IPS-18a (cell line): ENCODE data around the gene PRCC.
"Not testable (repeated sequence)": the region's sequence is repeated elsewhere in the genome, so short reads cannot be mapped to it uniquely, and the experiment has no call there.

ENCODE experiments used
- H3K27ac ChIP-seq: one replicate; pipeline ENCODE4 v1.5.1; 2013; ENCODE audit warnings: low read length
- H3K27me3 ChIP-seq: one replicate; pipeline ENCODE4 v1.6.1; 2013; ENCODE audit warnings: mild to moderate bottlenecking, low read length; ENCODE audit not compliant: control insufficient read depth, insufficient read depth
- H3K36me3 ChIP-seq: one replicate; pipeline ENCODE4 v1.6.1; 2013; ENCODE audit warnings: low read depth, low read length; ENCODE audit not compliant: control insufficient read depth
- H3K4me1 ChIP-seq: one replicate; pipeline ENCODE4 v1.6.1; 2013; ENCODE audit warnings: low read depth, low read length; ENCODE audit not compliant: control insufficient read depth
- H3K4me3 ChIP-seq: one replicate; pipeline ENCODE4 v1.5.1; 2013; ENCODE audit warnings: low read length
- H3K9ac ChIP-seq: one replicate; pipeline ENCODE4 v1.6.1; 2013; ENCODE audit warnings: mild to moderate bottlenecking, low read length, moderate library complexity
- H3K9me3 ChIP-seq: one replicate; pipeline ENCODE4 v1.6.1; 2013; ENCODE audit warnings: low read depth, low read length; ENCODE audit not compliant: control insufficient read depth

The PRCC gene

DNA sequence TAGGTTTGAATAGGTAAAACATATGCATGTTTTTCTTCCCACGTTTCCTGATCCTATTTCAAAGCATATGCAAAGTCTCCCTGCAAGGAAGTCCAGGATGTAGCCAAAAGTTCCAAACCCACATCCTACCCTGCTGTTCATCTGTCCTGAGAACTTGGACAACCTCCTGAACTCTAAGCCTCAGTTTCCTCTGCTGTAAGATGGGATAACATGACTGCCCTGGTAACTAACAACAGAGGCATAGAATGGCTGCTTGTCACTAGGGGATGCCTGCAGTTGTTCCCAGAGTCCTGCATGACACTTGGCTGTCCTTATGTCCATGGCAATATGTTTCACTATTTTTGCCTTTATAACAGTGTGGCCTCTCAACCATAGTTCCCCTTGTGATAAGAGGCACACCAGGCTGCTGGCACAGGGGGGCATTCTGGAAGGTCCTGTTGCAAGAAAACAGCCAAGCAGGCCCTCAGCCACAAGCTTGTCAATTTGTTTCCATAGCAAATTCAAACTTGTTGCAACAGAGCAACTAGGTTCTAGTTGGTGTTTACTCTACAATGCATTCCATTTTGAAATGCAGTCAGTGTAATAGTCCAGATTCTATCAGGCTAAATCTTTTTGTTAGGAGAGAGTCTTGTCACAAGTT is 14.4 kb upstream of the PRCC start:
- H3K27ac ChIP-seq, result no peak overlapping the region
- peak overlapping the region; percentile 99 for H3K9ac ChIP-seq
- H3K36me3 ChIP-seq, result no peaks in the 10 kb centered on the region
- H3K4me1 ChIP-seq, result peaks cover 33% of the 10 kb centered on the region
- no peaks in the 10 kb centered on the region for H3K9me3 ChIP-seq
- no peaks in the 10 kb centered on the region for H3K27me3 ChIP-seq
- peak overlapping the region; percentile 100 for H3K4me3 ChIP-seq

DNA sequence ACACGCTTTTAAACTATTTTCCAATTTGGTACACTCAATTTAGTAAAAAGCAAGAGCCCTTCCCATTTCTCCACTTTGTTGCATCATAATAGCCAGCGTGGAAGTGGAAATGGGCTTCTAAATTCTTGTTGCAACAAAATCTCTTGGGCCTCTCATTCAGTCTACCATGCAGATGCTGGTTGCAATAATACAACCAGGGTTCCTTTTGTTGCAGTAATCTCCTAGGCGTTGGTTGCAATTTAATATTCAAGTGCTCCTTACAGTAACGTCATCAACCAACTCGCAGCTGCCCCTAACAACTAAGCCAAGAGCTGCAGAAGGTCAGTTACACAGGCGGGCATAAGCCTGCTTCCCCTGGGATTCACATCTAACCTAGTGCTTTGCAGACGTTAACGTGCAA is 13.1 kb upstream of the PRCC start:
- peaks cover 21% of the 10 kb centered on the region for H3K4me1 ChIP-seq
- H3K27me3 ChIP-seq, result no peaks in the 10 kb centered on the region
- H3K9me3 ChIP-seq, result no peaks in the 10 kb centered on the region
- no peak overlapping the region for H3K27ac ChIP-seq
- no peak overlapping the region for H3K4me3 ChIP-seq
- H3K36me3 ChIP-seq, result no peaks in the 10 kb centered on the region
- no peak overlapping the region for H3K9ac ChIP-seq

DNA sequence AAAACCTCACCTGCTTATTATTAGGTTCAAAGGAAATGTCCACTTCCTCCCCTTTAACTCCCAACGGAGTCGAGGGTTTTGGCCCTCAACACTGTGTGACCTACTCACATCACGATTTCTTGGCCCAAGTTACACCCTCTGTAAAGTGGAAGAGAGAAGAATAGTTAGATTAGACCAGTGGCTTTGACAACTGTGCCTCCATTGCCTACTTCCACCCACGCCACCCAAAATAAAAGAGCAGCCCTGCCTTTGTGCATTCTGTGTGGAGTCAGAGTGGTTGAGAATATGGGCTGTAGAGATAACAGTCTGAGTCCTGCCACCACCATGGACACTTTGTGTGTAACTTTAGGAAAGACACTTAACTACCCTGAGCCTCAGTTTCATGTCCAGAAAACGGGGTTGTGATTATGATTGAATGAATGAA is 11.8 kb upstream of the PRCC start:
- H3K36me3 ChIP-seq, result no peaks in the 10 kb centered on the region
- no peak overlapping the region for H3K27ac ChIP-seq

DNA sequence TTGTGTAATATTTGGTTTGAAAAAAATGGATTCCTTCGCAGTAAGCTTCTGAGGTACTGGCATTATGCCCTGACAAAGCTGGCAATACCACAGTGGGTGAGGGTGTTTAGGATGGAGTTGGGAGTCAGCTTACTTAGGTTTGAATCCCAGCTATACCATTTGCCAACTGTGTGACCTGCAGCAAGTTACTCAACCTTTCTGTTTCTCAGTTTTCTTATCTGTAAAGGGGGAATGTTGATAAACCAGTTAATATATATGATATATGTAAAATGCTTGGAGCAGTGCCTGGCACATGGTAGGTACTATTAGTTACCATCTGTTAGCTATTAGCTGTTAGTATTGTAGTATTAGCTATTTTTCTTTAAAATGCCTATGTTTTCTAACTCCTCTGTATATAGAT is 11.0 kb upstream of the PRCC start:
- H3K4me3 ChIP-seq, result no peak overlapping the region
- no peaks in the 10 kb centered on the region for H3K9me3 ChIP-seq
- no peaks in the 10 kb centered on the region for H3K36me3 ChIP-seq
- no peaks in the 10 kb centered on the region for H3K27me3 ChIP-seq
- no peak overlapping the region for H3K9ac ChIP-seq
- H3K4me1 ChIP-seq, result peaks cover 15% of the 10 kb centered on the region
- no peak overlapping the region for H3K27ac ChIP-seq

More for the DNA sequence above, 11.8 kb upstream of the PRCC start:
- no peak overlapping the region for H3K9ac ChIP-seq
- no peak overlapping the region for H3K4me3 ChIP-seq
- H3K9me3 ChIP-seq, result no peaks in the 10 kb centered on the region
- no peaks in the 10 kb centered on the region for H3K27me3 ChIP-seq
- peaks cover 15% of the 10 kb centered on the region for H3K4me1 ChIP-seq

DNA sequence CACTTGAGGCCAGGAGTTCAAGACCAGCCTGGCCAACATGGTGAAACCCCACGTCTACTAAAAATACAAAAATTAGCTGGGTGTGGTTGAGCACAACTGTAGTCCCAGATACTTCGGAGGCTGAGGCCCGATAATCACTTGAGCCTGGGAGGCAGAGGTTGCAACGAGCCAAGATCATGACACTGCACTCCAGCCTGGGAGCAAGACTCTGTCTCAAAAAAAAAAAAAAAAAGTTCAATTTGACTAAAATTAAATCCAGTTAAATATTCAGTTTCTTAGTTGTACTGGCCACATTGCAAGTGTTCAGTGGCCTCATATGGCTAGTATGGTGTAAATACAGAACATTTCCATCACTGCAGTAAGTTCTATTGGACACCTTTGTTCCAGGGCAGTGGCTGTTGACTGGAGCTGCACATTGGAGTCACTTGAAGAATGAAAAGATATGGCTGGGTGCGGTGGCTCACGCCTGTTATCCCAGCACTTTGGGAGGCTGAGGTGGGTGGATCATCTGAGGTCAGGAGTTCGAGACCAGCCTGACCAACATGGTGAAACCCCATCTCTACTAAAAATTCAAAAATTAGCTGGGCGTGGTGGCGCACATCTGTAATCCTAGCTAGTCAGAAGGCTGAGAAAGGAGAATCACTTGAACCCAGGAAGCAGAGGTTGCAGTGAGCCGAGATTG is 9.6 kb upstream of the PRCC start:
- H3K36me3 ChIP-seq, H3K27ac ChIP-seq, H3K27me3 ChIP-seq, H3K9me3 ChIP-seq, H3K9ac ChIP-seq, H3K4me1 ChIP-seq, H3K4me3 ChIP-seq: not testable (repeated sequence)

- H3K36me3 ChIP-seq, result no peaks in the 10 kb centered on the region
- H3K27me3 ChIP-seq, result no peaks in the 10 kb centered on the region
- H3K4me1 ChIP-seq, result peaks cover 3% of the 10 kb centered on the region
- H3K4me3 ChIP-seq, result no peak overlapping the region
- no peak overlapping the region for H3K27ac ChIP-seq
- H3K9me3 ChIP-seq, result no peaks in the 10 kb centered on the region
- no peak overlapping the region for H3K9ac ChIP-seq
These were observed 7.1 kb upstream of the PRCC start for GRCh38 chr1:156760092-156760795.

DNA sequence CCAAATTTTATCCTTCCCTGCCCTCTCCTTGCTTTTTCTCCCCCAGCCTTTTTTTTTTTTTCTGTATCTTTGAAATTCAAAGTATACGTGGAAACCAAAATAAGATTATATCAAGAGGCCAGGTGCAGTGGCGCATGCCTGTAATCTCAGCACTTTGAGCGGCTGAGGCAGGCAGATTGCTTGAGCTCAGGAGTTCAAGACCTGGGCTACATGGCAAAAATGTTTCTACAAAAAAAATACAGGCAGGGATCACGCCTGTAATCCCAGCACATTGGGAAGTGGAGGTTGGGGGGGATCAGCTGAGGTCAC is 6.6 kb upstream of the PRCC start:
- Histone ChIP-seq H3K9ac (no peak overlapping the region), H3K36me3 (no peaks in the 10 kb centered on the region), H3K4me1 (peaks cover 3% of the 10 kb centered on the region), H3K27me3 (no peaks in the 10 kb centered on the region), H3K27ac (no peak overlapping the region), H3K9me3 (no peaks in the 10 kb centered on the region), H3K4me3 (no peak overlapping the region)

- H3K36me3 ChIP-seq, H3K27me3 ChIP-seq, H3K9me3 ChIP-seq, H3K4me3 ChIP-seq, H3K27ac ChIP-seq, H3K9ac ChIP-seq: not testable (repeated sequence)
- peaks cover 20% of the 10 kb centered on the region for H3K4me1 ChIP-seq
These were observed 2.2 kb upstream of the PRCC start for GRCh38 chr1:156765136-156765535.

DNA sequence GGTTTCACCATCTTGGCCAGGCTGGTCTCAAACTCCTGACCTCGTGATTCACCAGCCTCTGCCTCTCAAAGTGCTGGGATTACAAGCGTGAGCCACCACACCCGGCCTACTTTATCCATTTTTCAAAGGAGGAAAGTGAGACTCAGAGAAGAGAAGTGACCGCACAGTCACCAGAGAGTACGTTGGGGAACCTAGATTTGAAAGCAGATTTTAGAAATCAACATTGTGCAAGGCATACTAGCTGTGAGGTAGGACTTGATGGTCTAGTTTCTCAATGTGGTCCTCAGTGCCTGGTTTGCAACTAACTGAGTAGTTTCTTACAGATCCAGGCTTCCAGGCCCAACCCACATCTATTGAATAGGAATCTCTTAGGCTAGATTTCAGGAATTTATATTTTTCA is 1.7 kb upstream of the PRCC start:
- Histone ChIP-seq H3K4me1 (peaks cover 16% of the 10 kb centered on the region), H3K9ac (no peak overlapping the region), H3K36me3 (no peaks in the 10 kb centered on the region), H3K9me3 (no peaks in the 10 kb centered on the region), H3K4me3 (no peak overlapping the region), H3K27ac (no peak overlapping the region), H3K27me3 (no peaks in the 10 kb centered on the region)

GRCh38 chr1:156766298-156767100 is 836 bp upstream of the PRCC start:
- Histone ChIP-seq H3K4me3 (peak overlapping the region; percentile 70), H3K27me3 (no peaks in the 10 kb centered on the region), H3K9ac (peak overlapping the region; percentile 67), H3K27ac (peak overlapping the region; percentile 62), H3K4me1 (peaks cover 16% of the 10 kb centered on the region), H3K9me3 (no peaks in the 10 kb centered on the region), H3K36me3 (no peaks in the 10 kb centered on the region)

DNA sequence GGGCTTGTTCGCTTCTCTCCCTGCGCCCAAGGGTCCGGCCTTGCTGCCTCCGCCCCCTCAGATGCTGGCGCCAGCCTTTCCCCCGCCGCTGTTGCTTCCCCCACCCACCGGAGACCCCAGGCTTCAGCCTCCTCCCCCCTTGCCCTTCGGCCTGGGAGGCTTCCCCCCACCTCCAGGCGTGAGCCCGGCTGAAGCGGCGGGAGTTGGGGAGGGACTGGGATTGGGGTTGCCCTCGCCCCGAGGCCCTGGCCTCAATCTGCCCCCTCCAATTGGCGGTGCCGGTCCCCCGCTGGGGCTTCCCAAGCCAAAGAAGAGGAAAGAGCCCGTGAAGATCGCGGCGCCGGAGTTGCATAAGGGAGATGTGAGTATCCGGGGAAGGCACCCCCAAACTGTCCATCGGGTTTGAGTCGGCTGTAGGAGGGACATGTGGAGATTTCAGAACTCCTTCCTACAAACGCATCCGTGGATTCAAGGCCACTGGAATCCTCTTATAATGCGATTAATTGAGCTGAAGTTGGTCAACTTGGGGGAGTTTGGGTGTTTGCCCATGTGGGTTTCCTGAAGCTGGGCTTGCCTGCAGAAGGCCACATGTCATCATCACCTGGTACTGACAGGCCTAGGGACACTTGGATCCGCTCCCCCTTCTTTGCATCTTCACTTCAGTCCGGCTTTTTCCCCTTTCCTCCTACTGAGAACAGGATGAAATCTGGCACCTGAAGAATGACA is 707 bp downstream of the PRCC start:
- peak overlapping the region; percentile 90 for H3K9ac ChIP-seq
- H3K4me3 ChIP-seq, result peak overlapping the region; percentile 90
- H3K27ac ChIP-seq, result peak overlapping the region; percentile 90
- H3K27me3 ChIP-seq, result no peaks in the 10 kb centered on the region
- H3K4me1 ChIP-seq, result peaks cover 16% of the 10 kb centered on the region
- no peaks in the 10 kb centered on the region for H3K9me3 ChIP-seq
- peaks cover 7% of the 10 kb centered on the region for H3K36me3 ChIP-seq
